ENCODE data around the gene ABCA1. TPM values are rescaled to one million over a fixed set of nuclear protein-coding genes. Genes with fewer than 3 reads are reported as not detected.
"Not testable (repeated sequence)": the region's sequence is repeated elsewhere in the genome, so short reads cannot be mapped to it uniquely, and the experiment has no call there.

The ABCA1 gene
- polyA plus RNA-seq (2013, experiment 1 of 2), result 13.5 TPM
- 12.8 TPM for polyA plus RNA-seq (2013, experiment 2 of 2)

- H3K4me3 ChIP-seq (ENCODE audit: extremely low read depth, insufficient read depth, low read length, poor library complexity, severe bottlenecking), result peak within 1 kb of the TSS; percentile 79
- no peaks in the 10 kb centered on the region for H3K36me3 ChIP-seq (ENCODE audit: control insufficient read depth, insufficient read depth, low read length)
- no peaks in the 10 kb centered on the region for H3K9me3 ChIP-seq (ENCODE audit: control insufficient read depth, low read length)
- H3K27ac ChIP-seq (ENCODE audit: low read depth, low read length, severe bottlenecking), result peak within 1 kb of the TSS; percentile 52
- no peaks in the 10 kb centered on the region for H3K4me1 ChIP-seq (ENCODE audit: control insufficient read depth, insufficient read depth, low read length, poor library complexity, severe bottlenecking)
- 1 to 6% methylated on average over 23 to 40 of the region's 53 CpGs for WGBS, 2 experiments (ENCODE audit: insufficient coverage in 2 of 2)
Measured at GRCh38 chr9:104927912-104928740, at the start of gene ABCA1. ABCA1 (minus strand) TSS chr9:104928155; CDS start chr9:104903679, 24,476 bp downstream.

GRCh38 chr9:104977580-104977979, 49.6 kb upstream of the ABCA1 start:
- no peaks in the 10 kb centered on the region for H3K36me3 ChIP-seq (ENCODE audit: control insufficient read depth, insufficient read depth, low read length)
- H3K27ac ChIP-seq (ENCODE audit: low read depth, low read length, severe bottlenecking), result no peak overlapping the region
- no peaks in the 10 kb centered on the region for H3K9me3 ChIP-seq (ENCODE audit: control insufficient read depth, low read length)
- no peaks in the 10 kb centered on the region for H3K4me1 ChIP-seq (ENCODE audit: control insufficient read depth, insufficient read depth, low read length, poor library complexity, severe bottlenecking)
- H3K4me3 ChIP-seq (ENCODE audit: extremely low read depth, insufficient read depth, low read length, poor library complexity, severe bottlenecking), result no peak overlapping the region

GRCh38 chr9:104977168-104977567, 49.2 kb upstream of the ABCA1 start:
- WGBS, 2 experiments (ENCODE audit: insufficient coverage in 2 of 2), result 97% methylated on average over 4 of the region's 6 CpGs
- Histone ChIP-seq H3K9me3 (ENCODE audit: control insufficient read depth, low read length) (no peaks in the 10 kb centered on the region), H3K27ac (ENCODE audit: low read depth, low read length, severe bottlenecking) (no peak overlapping the region), H3K36me3 (ENCODE audit: control insufficient read depth, insufficient read depth, low read length) (no peaks in the 10 kb centered on the region), H3K4me3 (ENCODE audit: extremely low read depth, insufficient read depth, low read length, poor library complexity, severe bottlenecking) (no peak overlapping the region), H3K4me1 (ENCODE audit: control insufficient read depth, insufficient read depth, low read length, poor library complexity, severe bottlenecking) (no peaks in the 10 kb centered on the region)

- WGBS, 2 experiments (ENCODE audit: insufficient coverage in 2 of 2), result 82 to 96% methylated on average over 3 to 7 of the region's 9 CpGs
- H3K4me3 ChIP-seq (ENCODE audit: extremely low read depth, insufficient read depth, low read length, poor library complexity, severe bottlenecking); H3K27ac ChIP-seq (ENCODE audit: low read depth, low read length, severe bottlenecking); H3K9me3 ChIP-seq (ENCODE audit: control insufficient read depth, low read length); H3K36me3 ChIP-seq (ENCODE audit: control insufficient read depth, insufficient read depth, low read length); H3K4me1 ChIP-seq (ENCODE audit: control insufficient read depth, insufficient read depth, low read length, poor library complexity, severe bottlenecking): not testable (repeated sequence)
Measured at GRCh38 chr9:104975966-104976595, 48.1 kb upstream of the ABCA1 start.

GRCh38 chr9:104974053-104974962, 46.4 kb upstream of the ABCA1 start:
- H3K4me1 ChIP-seq (ENCODE audit: control insufficient read depth, insufficient read depth, low read length, poor library complexity, severe bottlenecking), result no peaks in the 10 kb centered on the region
- WGBS, 2 experiments (ENCODE audit: insufficient coverage in 2 of 2), result 74 to 77% methylated on average over 5 to 6 of the region's 8 CpGs
- no peak overlapping the region for H3K4me3 ChIP-seq (ENCODE audit: extremely low read depth, insufficient read depth, low read length, poor library complexity, severe bottlenecking)

GRCh38 chr9:104972242-104972866, 44.4 kb upstream of the ABCA1 start:
- peaks cover 8% of the 10 kb centered on the region for H3K4me1 ChIP-seq (ENCODE audit: control insufficient read depth, insufficient read depth, low read length, poor library complexity, severe bottlenecking)
- no peaks in the 10 kb centered on the region for H3K36me3 ChIP-seq (ENCODE audit: control insufficient read depth, insufficient read depth, low read length)
- H3K27ac ChIP-seq (ENCODE audit: low read depth, low read length, severe bottlenecking), result no peak overlapping the region
- H3K9me3 ChIP-seq (ENCODE audit: control insufficient read depth, low read length), result no peaks in the 10 kb centered on the region
- 87 to 98% methylated on average over 2 to 4 of the region's 4 CpGs for WGBS, 2 experiments (ENCODE audit: insufficient coverage in 2 of 2)
- H3K4me3 ChIP-seq (ENCODE audit: extremely low read depth, insufficient read depth, low read length, poor library complexity, severe bottlenecking), result no peak overlapping the region

More at GRCh38 chr9:104974053-104974962, 46.4 kb upstream of the ABCA1 start:
- H3K9me3 ChIP-seq (ENCODE audit: control insufficient read depth, low read length), result no peaks in the 10 kb centered on the region
- no peak overlapping the region for H3K27ac ChIP-seq (ENCODE audit: low read depth, low read length, severe bottlenecking)
- H3K36me3 ChIP-seq (ENCODE audit: control insufficient read depth, insufficient read depth, low read length), result no peaks in the 10 kb centered on the region

- Histone ChIP-seq H3K27ac (ENCODE audit: low read depth, low read length, severe bottlenecking) (no peak overlapping the region), H3K4me1 (ENCODE audit: control insufficient read depth, insufficient read depth, low read length, poor library complexity, severe bottlenecking) (peaks cover 8% of the 10 kb centered on the region), H3K36me3 (ENCODE audit: control insufficient read depth, insufficient read depth, low read length) (no peaks in the 10 kb centered on the region), H3K4me3 (ENCODE audit: extremely low read depth, insufficient read depth, low read length, poor library complexity, severe bottlenecking) (no peak overlapping the region), H3K9me3 (ENCODE audit: control insufficient read depth, low read length) (no peaks in the 10 kb centered on the region)
- WGBS, 2 experiments (ENCODE audit: insufficient coverage in 2 of 2), result 95 to 100% methylated on average over 2 of the region's 3 CpGs
Measured at GRCh38 chr9:104971511-104971910, 43.6 kb upstream of the ABCA1 start.

- Histone ChIP-seq H3K4me3 (ENCODE audit: extremely low read depth, insufficient read depth, low read length, poor library complexity, severe bottlenecking) (no peak overlapping the region), H3K36me3 (ENCODE audit: control insufficient read depth, insufficient read depth, low read length) (no peaks in the 10 kb centered on the region)
- WGBS, 2 experiments (ENCODE audit: insufficient coverage in 2 of 2), result 90 to 96% methylated on average over 2 to 3 of the region's 8 CpGs
Measured at GRCh38 chr9:104970271-104970987, 42.5 kb upstream of the ABCA1 start.

GRCh38 chr9:104969116-104969515, 41.2 kb upstream of the ABCA1 start:
- Histone ChIP-seq H3K36me3 (ENCODE audit: control insufficient read depth, insufficient read depth, low read length) (no peaks in the 10 kb centered on the region), H3K27ac (ENCODE audit: low read depth, low read length, severe bottlenecking) (peak overlapping the region; percentile 90), H3K4me3 (ENCODE audit: extremely low read depth, insufficient read depth, low read length, poor library complexity, severe bottlenecking) (peak overlapping the region; percentile 75), H3K9me3 (ENCODE audit: control insufficient read depth, low read length) (no peaks in the 10 kb centered on the region), H3K4me1 (ENCODE audit: control insufficient read depth, insufficient read depth, low read length, poor library complexity, severe bottlenecking) (peaks cover 8% of the 10 kb centered on the region)
- WGBS, 2 experiments (ENCODE audit: insufficient coverage in 2 of 2), result 45 to 47% methylated on average over 2 of the region's 4 CpGs

More at GRCh38 chr9:104970271-104970987, 42.5 kb upstream of the ABCA1 start:
- Histone ChIP-seq H3K27ac (ENCODE audit: low read depth, low read length, severe bottlenecking) (no peak overlapping the region), H3K9me3 (ENCODE audit: control insufficient read depth, low read length) (no peaks in the 10 kb centered on the region), H3K4me1 (ENCODE audit: control insufficient read depth, insufficient read depth, low read length, poor library complexity, severe bottlenecking) (peaks cover 8% of the 10 kb centered on the region)

Measured in mesodermal cell (in vitro differentiated cells).